K562 (cell line): Measurements from ENCODE around the gene FKBP2. TPM values are rescaled to one million over a fixed set of nuclear protein-coding genes. Genes with fewer than 3 reads are reported as not detected.

Source experiments
- CREBBP ChIP-seq: IDR thresholded peaks from one replicate; pipeline ENCODE4 v1.6.1; 2012; ENCODE audit warnings: low read depth, mild to moderate bottlenecking, control low read depth, inconsistent platforms, low read length
- FOXK1 ChIP-seq: sonication (generic); formaldehyde crosslinking; IDR thresholded peaks from 2 replicates; pipeline ENCODE4 v1.8.0; 2022; ENCODE audit warnings: missing genetic modification reagents, mild to moderate bottlenecking, borderline replicate concordance
- NFATC3 ChIP-seq: fragments of 450-650 bp; IDR thresholded peaks from 2 replicates; pipeline ENCODE4 v1.6.1; 2017; ENCODE audit warnings: mild to moderate bottlenecking
- PHB ChIP-seq: fragments of 250-450 bp; sonication (Bioruptor Pico); IDR thresholded peaks from 2 replicates; pipeline ENCODE4 v1.5.0; 2021
- RB1 ChIP-seq: fragments of 450-650 bp; IDR thresholded peaks from 2 replicates; pipeline ENCODE4 v1.6.1; 2017; ENCODE audit warnings: low read depth, mild to moderate bottlenecking
- SAP30 ChIP-seq: fragments of 200-600 bp; sonication (generic); IDR thresholded peaks from 2 replicates; pipeline ENCODE4 v1.6.1; 2012; ENCODE audit warnings: borderline replicate concordance, low read depth, mild to moderate bottlenecking, moderate library complexity, low read length, control low read depth, inconsistent platforms; ENCODE audit not compliant: insufficient read depth, poor library complexity, severe bottlenecking
- ZC3H4 ChIP-seq: sonication (generic); formaldehyde crosslinking; IDR thresholded peaks from 2 replicates; pipeline ENCODE4 v1.9.0; 2021; ENCODE audit warnings: missing genetic modification reagents, borderline replicate concordance
- ZNF584 ChIP-seq: fragments of 200-800 bp; sonication (Bioruptor generic); IDR thresholded peaks from 2 replicates; pipeline ENCODE4 v1.6.1; 2016; ENCODE audit warnings: low read depth, mild to moderate bottlenecking, missing genetic modification characterization, missing compliant biosample characterization
- polyA plus RNA-seq, 8 experiments: library from polyadenylated mRNA; depleted of rRNA in 4 of 8; stranded (reverse) in 5 of 8; unstranded in 3 of 8; fragments of >200 nt; fragmentation: Nextera tagmentation in 2 of 8; fragmentation: Illumina TruSeq in 1 of 8; extraction: Ambion mirVana in 2 of 8; extraction: Trizol in 1 of 8; gene quantifications; 2 replicates each; pipeline versions ENCODE4 v1.2.1 to v1.2.3, GENCODE V29; 2011 to 2014; ENCODE audit warnings: inconsistent platforms in 1 of 8, missing spikeins in 1 of 8
- total RNA-seq, 7 experiments: library from RNA; depleted of rRNA in 6 of 7; stranded (reverse); fragments of >200 nt in 6 of 7; fragmentation: Illumina TruSeq in 2 of 7; extraction: Trizol in 2 of 7; gene quantifications; 2 replicates each; pipeline versions ENCODE4 v1.2.1 to v1.2.3, GENCODE V29; 2011 to 2021; ENCODE audit warnings: low replicate concordance in 1 of 7
- TF ChIP-seq, protein P1 (sequence below): sonication (generic); formaldehyde crosslinking; IDR thresholded peaks from 2 replicates; pipeline ENCODE4 v1.4.0; 2020; ENCODE audit warnings: mild to moderate bottlenecking, missing genetic modification reagents
- TF ChIP-seq, protein P2 (sequence below), 2 experiments: IDR thresholded peaks; 2 replicates each; pipeline ENCODE4 v1.6.1; 2011; ENCODE audit warnings: borderline replicate concordance in 1 of 2, control low read depth in 1 of 2, low read depth in 1 of 2, low read length in 1 of 2, mild to moderate bottlenecking in 1 of 2, mixed read lengths in 1 of 2, moderate library complexity in 1 of 2; ENCODE audit not compliant: insufficient read depth in 1 of 2, insufficient read length in 1 of 2, poor library complexity in 1 of 2, severe bottlenecking in 1 of 2; ENCODE audit errors: extremely low read depth in 1 of 2
- TF ChIP-seq, protein P3 (sequence below), 3 experiments: fragments of 200-800 bp in 1 of 3; fragments of 250-450 bp in 1 of 3; fragments of 450-650 bp in 1 of 3; sonication (Bioruptor Pico) in 1 of 3; sonication (Bioruptor generic) in 1 of 3; formaldehyde crosslinking in 1 of 3; IDR thresholded peaks; 2 replicates each; pipeline versions ENCODE4 v1.6.1 to v1.8.0; 2016 to 2022; ENCODE audit warnings: mild to moderate bottlenecking in 2 of 3, missing genetic modification characterization in 2 of 3, missing compliant biosample characterization in 1 of 3, moderate library complexity in 1 of 3
- TF ChIP-seq, protein P4 (sequence below): fragments of 450-650 bp; IDR thresholded peaks from 2 replicates; pipeline ENCODE4 v1.6.1; 2016; ENCODE audit warnings: borderline replicate concordance
- TF ChIP-seq, protein P5 (sequence below): fragments of 450-650 bp; formaldehyde crosslinking; IDR thresholded peaks from 2 replicates; pipeline ENCODE4 v1.4.0; 2020; ENCODE audit warnings: mild to moderate bottlenecking

Gene FKBP2
- total and polyA plus RNA-seq, 9 of the 15 experiments (the other 6 are each of a cell fraction or from before 2014, with no cell fraction given), result 3.5 to 151 (median 58.1) TPM

DNA sequence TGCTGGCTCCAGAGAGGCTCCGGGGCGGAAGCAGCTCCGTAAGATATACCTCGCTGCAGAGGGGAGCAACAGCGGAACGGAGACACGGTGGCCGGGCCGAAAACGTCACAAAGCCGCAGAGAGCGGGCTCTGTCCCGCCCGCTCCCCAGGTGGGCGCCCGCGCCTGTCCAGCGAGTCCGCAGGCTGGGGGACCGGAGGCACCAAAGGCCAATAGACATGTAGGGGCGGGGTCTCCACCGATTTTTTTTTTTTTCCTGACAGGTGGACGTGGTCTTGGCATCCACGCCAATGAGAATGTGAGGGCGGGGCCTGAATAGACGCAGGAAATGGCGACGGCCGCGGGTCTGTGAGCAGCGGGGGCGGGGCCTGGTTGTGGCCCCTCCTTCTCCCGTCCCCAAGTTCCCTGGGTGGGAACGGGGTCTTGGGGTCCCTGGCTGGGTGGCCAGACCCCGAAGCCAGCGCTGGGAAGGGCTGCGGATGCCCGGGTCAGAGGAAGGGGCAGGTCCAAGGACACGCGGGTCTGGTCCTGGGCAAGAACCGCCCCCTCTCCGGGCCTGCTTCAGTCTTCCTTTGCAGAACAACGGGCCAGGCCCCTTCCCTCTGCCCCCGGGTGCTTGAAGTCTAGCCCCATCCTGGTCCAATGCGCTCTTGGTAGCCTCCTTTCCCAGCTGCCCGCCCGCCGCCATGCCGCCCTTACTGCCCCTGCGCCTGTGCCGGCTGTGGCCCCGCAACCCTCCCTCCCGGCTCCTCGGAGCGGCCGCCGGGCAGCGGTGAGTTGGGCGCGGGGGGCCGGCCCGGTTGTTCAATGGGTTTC, 10.5 kb upstream of the FKBP2 start, which contains the start of gene DNAJC4 (continued):
- TF ChIP-seq, protein P1, sequence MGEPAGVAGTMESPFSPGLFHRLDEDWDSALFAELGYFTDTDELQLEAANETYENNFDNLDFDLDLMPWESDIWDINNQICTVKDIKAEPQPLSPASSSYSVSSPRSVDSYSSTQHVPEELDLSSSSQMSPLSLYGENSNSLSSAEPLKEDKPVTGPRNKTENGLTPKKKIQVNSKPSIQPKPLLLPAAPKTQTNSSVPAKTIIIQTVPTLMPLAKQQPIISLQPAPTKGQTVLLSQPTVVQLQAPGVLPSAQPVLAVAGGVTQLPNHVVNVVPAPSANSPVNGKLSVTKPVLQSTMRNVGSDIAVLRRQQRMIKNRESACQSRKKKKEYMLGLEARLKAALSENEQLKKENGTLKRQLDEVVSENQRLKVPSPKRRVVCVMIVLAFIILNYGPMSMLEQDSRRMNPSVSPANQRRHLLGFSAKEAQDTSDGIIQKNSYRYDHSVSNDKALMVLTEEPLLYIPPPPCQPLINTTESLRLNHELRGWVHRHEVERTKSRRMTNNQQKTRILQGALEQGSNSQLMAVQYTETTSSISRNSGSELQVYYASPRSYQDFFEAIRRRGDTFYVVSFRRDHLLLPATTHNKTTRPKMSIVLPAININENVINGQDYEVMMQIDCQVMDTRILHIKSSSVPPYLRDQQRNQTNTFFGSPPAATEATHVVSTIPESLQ, result 0 out of 2 replicates have a peak, but pooled peaks have one; percentile 74
- TF ChIP-seq, protein P2, sequence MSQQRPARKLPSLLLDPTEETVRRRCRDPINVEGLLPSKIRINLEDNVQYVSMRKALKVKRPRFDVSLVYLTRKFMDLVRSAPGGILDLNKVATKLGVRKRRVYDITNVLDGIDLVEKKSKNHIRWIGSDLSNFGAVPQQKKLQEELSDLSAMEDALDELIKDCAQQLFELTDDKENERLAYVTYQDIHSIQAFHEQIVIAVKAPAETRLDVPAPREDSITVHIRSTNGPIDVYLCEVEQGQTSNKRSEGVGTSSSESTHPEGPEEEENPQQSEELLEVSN (IDR thresholded peaks at IDR 0.05; ENCODE audit: borderline replicate concordance in 1 of 2, extremely low read depth in 1 of 2, insufficient read depth in 1 of 2, insufficient read length in 1 of 2, low read depth in 1 of 2, low read length in 1 of 2, poor library complexity in 1 of 2, severe bottlenecking in 1 of 2), result peak in 1 of 2 experiments; percentile 69
- TF ChIP-seq FOXK1 (CRISPR knock-in tag) (0 out of 2 replicates have a peak, but pooled peaks have one; percentile 64), SAP30 (peak; percentile 67), ZNF584 (CRISPR knock-in tag) (no peak), CREBBP (no peak), RB1 (peak; percentile 46), ZC3H4 (0 out of 2 replicates have a peak, but pooled peaks have one; percentile 76), PHB (CRISPR knock-in tag) (peak; percentile 76; the same call in 1 of the 2 replicates), NFATC3 (no peak)
- TF ChIP-seq, protein P3, sequence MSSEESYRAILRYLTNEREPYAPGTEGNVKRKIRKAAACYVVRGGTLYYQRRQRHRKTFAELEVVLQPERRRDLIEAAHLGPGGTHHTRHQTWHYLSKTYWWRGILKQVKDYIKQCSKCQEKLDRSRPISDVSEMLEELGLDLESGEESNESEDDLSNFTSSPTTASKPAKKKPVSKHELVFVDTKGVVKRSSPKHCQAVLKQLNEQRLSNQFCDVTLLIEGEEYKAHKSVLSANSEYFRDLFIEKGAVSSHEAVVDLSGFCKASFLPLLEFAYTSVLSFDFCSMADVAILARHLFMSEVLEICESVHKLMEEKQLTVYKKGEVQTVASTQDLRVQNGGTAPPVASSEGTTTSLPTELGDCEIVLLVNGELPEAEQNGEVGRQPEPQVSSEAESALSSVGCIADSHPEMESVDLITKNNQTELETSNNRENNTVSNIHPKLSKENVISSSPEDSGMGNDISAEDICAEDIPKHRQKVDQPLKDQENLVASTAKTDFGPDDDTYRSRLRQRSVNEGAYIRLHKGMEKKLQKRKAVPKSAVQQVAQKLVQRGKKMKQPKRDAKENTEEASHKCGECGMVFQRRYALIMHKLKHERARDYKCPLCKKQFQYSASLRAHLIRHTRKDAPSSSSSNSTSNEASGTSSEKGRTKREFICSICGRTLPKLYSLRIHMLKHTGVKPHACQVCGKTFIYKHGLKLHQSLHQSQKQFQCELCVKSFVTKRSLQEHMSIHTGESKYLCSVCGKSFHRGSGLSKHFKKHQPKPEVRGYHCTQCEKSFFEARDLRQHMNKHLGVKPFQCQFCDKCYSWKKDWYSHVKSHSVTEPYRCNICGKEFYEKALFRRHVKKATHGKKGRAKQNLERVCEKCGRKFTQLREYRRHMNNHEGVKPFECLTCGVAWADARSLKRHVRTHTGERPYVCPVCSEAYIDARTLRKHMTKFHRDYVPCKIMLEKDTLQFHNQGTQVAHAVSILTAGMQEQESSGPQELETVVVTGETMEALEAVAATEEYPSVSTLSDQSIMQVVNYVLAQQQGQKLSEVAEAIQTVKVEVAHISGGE (CRISPR knock-in tag; IDR thresholded peaks at IDR 0.05), result peak in 1 of 3 experiments; percentile 66; a peak in 1 of 6 replicates
- TF ChIP-seq, protein P4, sequence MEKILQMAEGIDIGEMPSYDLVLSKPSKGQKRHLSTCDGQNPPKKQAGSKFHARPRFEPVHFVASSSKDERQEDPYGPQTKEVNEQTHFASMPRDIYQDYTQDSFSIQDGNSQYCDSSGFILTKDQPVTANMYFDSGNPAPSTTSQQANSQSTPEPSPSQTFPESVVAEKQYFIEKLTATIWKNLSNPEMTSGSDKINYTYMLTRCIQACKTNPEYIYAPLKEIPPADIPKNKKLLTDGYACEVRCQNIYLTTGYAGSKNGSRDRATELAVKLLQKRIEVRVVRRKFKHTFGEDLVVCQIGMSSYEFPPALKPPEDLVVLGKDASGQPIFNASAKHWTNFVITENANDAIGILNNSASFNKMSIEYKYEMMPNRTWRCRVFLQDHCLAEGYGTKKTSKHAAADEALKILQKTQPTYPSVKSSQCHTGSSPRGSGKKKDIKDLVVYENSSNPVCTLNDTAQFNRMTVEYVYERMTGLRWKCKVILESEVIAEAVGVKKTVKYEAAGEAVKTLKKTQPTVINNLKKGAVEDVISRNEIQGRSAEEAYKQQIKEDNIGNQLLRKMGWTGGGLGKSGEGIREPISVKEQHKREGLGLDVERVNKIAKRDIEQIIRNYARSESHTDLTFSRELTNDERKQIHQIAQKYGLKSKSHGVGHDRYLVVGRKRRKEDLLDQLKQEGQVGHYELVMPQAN, result 0 out of 2 replicates have a peak, but pooled peaks have one; percentile 14
- TF ChIP-seq, protein P5, sequence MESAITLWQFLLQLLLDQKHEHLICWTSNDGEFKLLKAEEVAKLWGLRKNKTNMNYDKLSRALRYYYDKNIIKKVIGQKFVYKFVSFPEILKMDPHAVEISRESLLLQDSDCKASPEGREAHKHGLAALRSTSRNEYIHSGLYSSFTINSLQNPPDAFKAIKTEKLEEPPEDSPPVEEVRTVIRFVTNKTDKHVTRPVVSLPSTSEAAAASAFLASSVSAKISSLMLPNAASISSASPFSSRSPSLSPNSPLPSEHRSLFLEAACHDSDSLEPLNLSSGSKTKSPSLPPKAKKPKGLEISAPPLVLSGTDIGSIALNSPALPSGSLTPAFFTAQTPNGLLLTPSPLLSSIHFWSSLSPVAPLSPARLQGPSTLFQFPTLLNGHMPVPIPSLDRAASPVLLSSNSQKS, result no peak
